Stomach (tissue), 9 donors: ENCODE data around the gene TBC1D5. TPM values are rescaled to one million over a fixed set of nuclear protein-coding genes. Genes with fewer than 3 reads are reported as not detected.
"Not testable (repeated sequence)": the region's sequence is repeated elsewhere in the genome, so short reads cannot be mapped to it uniquely, and the experiment has no call there.

Source experiments
- DNase-seq, 2 donors: peaks; one replicate each; pipeline versions ENCODE4 v3.0.0 to v3.0.0-alpha.2; 2013 to 2019
- H3K27ac ChIP-seq, 5 donors: fragments of 200-600 bp in 4 of 5; sonication (generic) in 4 of 5; one replicate each; pipeline ENCODE4 v1.5.1; 2013 to 2019; ENCODE audit warnings: mild to moderate bottlenecking in 1 of 5, moderate library complexity in 1 of 5
- H3K27me3 ChIP-seq, 3 donors: fragments of 200-600 bp; sonication (generic); one replicate each; pipeline ENCODE4 v1.5.1; 2017 to 2019; ENCODE audit warnings: mixed run types in 1 of 3
- H3K36me3 ChIP-seq, 4 donors: fragments of 200-600 bp; sonication (generic); 1 replicate in 3 of 4; 2 replicates in 1 of 4; pipeline ENCODE4 v1.5.1; 2016 to 2019
- H3K4me1 ChIP-seq, 4 donors: fragments of 200-600 bp; sonication (generic); one replicate each; pipeline ENCODE4 v1.5.1; 2016 to 2019
- H3K4me3 ChIP-seq, 4 donors: fragments of 200-600 bp; sonication (generic) in 3 of 4; one replicate each; pipeline ENCODE4 v1.5.1; 2016 to 2019; ENCODE audit warnings: mild to moderate bottlenecking in 1 of 4
- H3K9me3 ChIP-seq, 4 donors: fragments of 200-600 bp; sonication (generic); one replicate each; pipeline ENCODE4 v1.5.1; 2016 to 2019
- CTCF ChIP-seq, 7 experiments: fragments of 450-650 bp in 4 of 7; fragments of 200-600 bp in 3 of 7; sonication (generic) in 3 of 7; IDR thresholded peaks; one replicate each; pipeline ENCODE4 v1.5.1; 2016 to 2019; ENCODE audit warnings: antibody characterized with exemption in 7 of 7, control low read depth in 2 of 7, mild to moderate bottlenecking in 1 of 7
- EP300 ChIP-seq: sonication (generic); formaldehyde crosslinking; IDR thresholded peaks from one replicate; pipeline ENCODE4 v1.6.1; 2017; ENCODE audit warnings: antibody characterized with exemption
- POLR2A ChIP-seq, 4 donors: fragments of 450-650 bp; IDR thresholded peaks; one replicate each; pipeline ENCODE4 v1.6.1; 2016; ENCODE audit warnings: antibody characterized with exemption in 4 of 4, control low read depth in 2 of 4, mild to moderate bottlenecking in 1 of 4, moderate library complexity in 1 of 4
- POLR2AphosphoS5 ChIP-seq, 3 donors: sonication (generic); formaldehyde crosslinking; IDR thresholded peaks; one replicate each; pipeline ENCODE4 v1.6.1; 2016; ENCODE audit warnings: antibody characterized with exemption in 3 of 3
- WGBS, 5 donors: extraction: QIAGEN DNeasy Blood & Tissue Kit in 3 of 5; methylation state at CpG; one replicate each; pipeline versions ENCODE4 v1.1.5 to v1.1.7; 2013 to 2018; 5-methylcytosine and 5-hydroxymethylcytosine counted together
- intact Hi-C: fragments of 100-400 bp; cut with DNase I; formaldehyde crosslinking; loops from one replicate; pipeline ENCODE4 v1.15.1; 2023; ENCODE audit warnings: low total_unique reads
- polyA plus RNA-seq, 3 donors: library from polyadenylated mRNA; stranded (reverse); fragments of 200-250 nt; gene quantifications; one replicate each; pipeline ENCODE4 v1.2.3, GENCODE V29; 2013
- total RNA-seq, 5 donors: library from RNA; depleted of rRNA; stranded (reverse); fragments of >200 nt; gene quantifications; one replicate each; pipeline versions ENCODE4 v1.1.0 to v1.2.3, GENCODE V29; 2014 to 2016
- donor health status: healthy with polysubstance abuse.
- donor health status: Bipolar disorder and iron deficiency.
- donor health status: healthy.

The TBC1D5 gene
- total and polyA plus RNA-seq, 8 donors: 4.7 to 75.1 (median 32.0) TPM

GRCh38 chr3:17775073-17775472 lies 32.6 kb upstream of the TBC1D5 start:
- TF ChIP-seq CTCF (IDR thresholded peaks at IDR 0.05) (no peak), POLR2AphosphoS5 (IDR thresholded peaks at IDR 0.05) (no peak), EP300 (no peak), POLR2A (IDR thresholded peaks at IDR 0.05) (no peak)
- Histone ChIP-seq H3K9me3 (no peaks in the 10 kb centered on the region), H3K27me3 (no peaks in the 10 kb centered on the region), H3K36me3 (no peaks in the 10 kb centered on the region), H3K4me3 (no peak overlapping the region), H3K27ac (no peak overlapping the region), H3K4me1 (no peaks in the 10 kb centered on the region)
- no peak for DNase-seq
- intact Hi-C loops: no loop called here
- 74 to 81% (median 77%) methylated on average over 8 of the region's 8 CpGs for WGBS, 5 donors

GRCh38 chr3:17774180-17774910 lies 31.9 kb upstream of the TBC1D5 start:
- intact Hi-C loops, H3K9me3 ChIP-seq, H3K4me1 ChIP-seq, H3K4me3 ChIP-seq, H3K27me3 ChIP-seq, H3K27ac ChIP-seq, H3K36me3 ChIP-seq, DNase-seq: not testable (repeated sequence)
- WGBS, 5 donors: 74 to 83% (median 82%) methylated on average over 8 to 10 of the region's 10 CpGs

- Histone ChIP-seq H3K4me1 (no peaks in the 10 kb centered on the region), H3K9me3 (no peaks in the 10 kb centered on the region), H3K27ac (no peak overlapping the region), H3K27me3 (no peaks in the 10 kb centered on the region), H3K4me3 (no peak overlapping the region), H3K36me3 (no peaks in the 10 kb centered on the region)
- no peak for DNase-seq
- 93 to 98% (median 94%) methylated on average over 3 of the region's 3 CpGs for WGBS, 5 donors
- intact Hi-C loops: no loop called here
- TF ChIP-seq POLR2AphosphoS5 (IDR thresholded peaks at IDR 0.05) (no peak), POLR2A (IDR thresholded peaks at IDR 0.05) (no peak), EP300 (no peak), CTCF (IDR thresholded peaks at IDR 0.05) (no peak)
These were observed 30.1 kb upstream of the TBC1D5 start for GRCh38 chr3:17772556-17772955.

GRCh38 chr3:17771177-17772017 lies 29.0 kb upstream of the TBC1D5 start:
- TF ChIP-seq CTCF (IDR thresholded peaks at IDR 0.05) (no peak), POLR2A (IDR thresholded peaks at IDR 0.05) (no peak), EP300 (no peak), POLR2AphosphoS5 (IDR thresholded peaks at IDR 0.05) (no peak)
- Histone ChIP-seq H3K36me3 (no peaks in the 10 kb centered on the region), H3K9me3 (no peaks in the 10 kb centered on the region), H3K4me1 (no peaks in the 10 kb centered on the region), H3K27ac (no peak overlapping the region), H3K4me3 (no peak overlapping the region), H3K27me3 (no peaks in the 10 kb centered on the region)
- 73 to 94% (median 89%) methylated on average over 2 of the region's 2 CpGs for WGBS, 5 donors
- intact Hi-C loops: no loop called here
- no peak for DNase-seq

GRCh38 chr3:17770682-17771081 lies 28.3 kb upstream of the TBC1D5 start:
- H3K4me1 ChIP-seq: no peaks in the 10 kb centered on the region
- TF ChIP-seq EP300: no peak
- TF ChIP-seq POLR2A (IDR thresholded peaks at IDR 0.05): no peak
- TF ChIP-seq CTCF (IDR thresholded peaks at IDR 0.05): no peak
- TF ChIP-seq POLR2AphosphoS5 (IDR thresholded peaks at IDR 0.05): no peak
- intact Hi-C loops: no loop called here

More at GRCh38 chr3:17770682-17771081, 28.3 kb upstream of the TBC1D5 start:
- H3K9me3 ChIP-seq: no peaks in the 10 kb centered on the region
- H3K27ac ChIP-seq: no peak overlapping the region
- H3K27me3 ChIP-seq: no peaks in the 10 kb centered on the region
- no peak overlapping the region for H3K4me3 ChIP-seq
- no peak for DNase-seq
- H3K36me3 ChIP-seq: no peaks in the 10 kb centered on the region
